ENCODE results near the gene TIAM2. TPM values are rescaled to one million over a fixed set of nuclear protein-coding genes. Genes with fewer than 3 reads are reported as not detected.

Gene TIAM2
- total RNA-seq, 4 donors from 2014 or later, result 6.5 to 13.4 (median 10.7) TPM

GRCh38 chr6:155003476-155003875 is 8.4 kb downstream of the TIAM2 start:
- no peak for TF ChIP-seq CTCF (IDR thresholded peaks at IDR 0.05; ENCODE audit: low read depth)

GRCh38 chr6:155004017-155004416 is 8.9 kb downstream of the TIAM2 start:
- no peak for TF ChIP-seq CTCF (IDR thresholded peaks at IDR 0.05; ENCODE audit: low read depth)

- no peak for TF ChIP-seq CTCF (IDR thresholded peaks at IDR 0.05; ENCODE audit: low read depth)
These were observed 9.7 kb downstream of the TIAM2 start for GRCh38 chr6:155004576-155005372.

GRCh38 chr6:155008625-155009024 is 13.5 kb downstream of the TIAM2 start:
- TF ChIP-seq CTCF (IDR thresholded peaks at IDR 0.05; ENCODE audit: low read depth), result no peak

GRCh38 chr6:155010940-155011339 is 15.8 kb downstream of the TIAM2 start:
- no peak for TF ChIP-seq CTCF (IDR thresholded peaks at IDR 0.05; ENCODE audit: low read depth)

GRCh38 chr6:155011809-155012291 is 16.7 kb downstream of the TIAM2 start:
- TF ChIP-seq CTCF (IDR thresholded peaks at IDR 0.05; ENCODE audit: low read depth), result no peak

GRCh38 chr6:155013457-155013876 is 18.4 kb downstream of the TIAM2 start:
- TF ChIP-seq CTCF (IDR thresholded peaks at IDR 0.05; ENCODE audit: low read depth), result no peak

Data from subcutaneous adipose tissue (tissue), 4 donors.